Peyer's patch (tissue), 4 donors: ENCODE measurements around the gene ADORA2B.

Experiments used
- CTCF ChIP-seq, 6 experiments: fragments of 450-650 bp in 4 of 6; fragments of 200-600 bp in 2 of 6; sonication (generic) in 1 of 6; IDR thresholded peaks; one replicate each; pipeline ENCODE4 v1.5.1; 2017 to 2019; ENCODE audit warnings: antibody characterized with exemption in 6 of 6, mild to moderate bottlenecking in 3 of 6, moderate library complexity in 1 of 6
- POLR2A ChIP-seq, 2 donors: fragments of 450-650 bp; IDR thresholded peaks; one replicate each; pipeline ENCODE4 v1.5.1; 2017; ENCODE audit warnings: antibody characterized with exemption in 2 of 2, mild to moderate bottlenecking in 2 of 2, moderate library complexity in 2 of 2

- TF ChIP-seq POLR2A (IDR thresholded peaks at IDR 0.05): no peak
- TF ChIP-seq CTCF (IDR thresholded peaks at IDR 0.05): no peak
Measured at GRCh38 chr17:15996322-15996721, 51.4 kb downstream of the ADORA2B start.
